MM.1S (cell line): ENCODE results near the gene BCDIN3D.
"Not testable (repeated sequence)": the region's sequence is repeated elsewhere in the genome, so short reads cannot be mapped to it uniquely, and the experiment has no call there.

Source experiments
- DNase-seq: peaks from one replicate; pipeline ENCODE4 v3.0.0-alpha.2; 2015
- H2AFZ ChIP-seq: fragments of 300-600 bp; sonication (generic); 2 replicates; pipeline ENCODE4 v1.6.0; 2016; ENCODE audit warnings: antibody characterized with exemption, low read length
- H3F3A ChIP-seq: fragments of 300-600 bp; sonication (generic); 2 replicates; pipeline ENCODE4 v1.6.1; 2016; ENCODE audit warnings: mild to moderate bottlenecking, antibody characterized with exemption, low read length, moderate library complexity, mixed read lengths; ENCODE audit not compliant: insufficient read depth
- H3K27ac ChIP-seq: fragments of 300-600 bp; sonication (generic); 2 replicates; pipeline ENCODE4 v1.5.1; 2016; ENCODE audit warnings: mild to moderate bottlenecking, low read length
- H3K27me3 ChIP-seq: fragments of 300-600 bp; sonication (generic); replicated peaks from 2 replicates; pipeline ENCODE4 v1.6.0; 2016; ENCODE audit warnings: low read length; ENCODE audit not compliant: insufficient read depth
- H3K36me3 ChIP-seq: fragments of 300-600 bp; sonication (generic); replicated peaks from 2 replicates; pipeline ENCODE4 v1.6.1; 2016; ENCODE audit warnings: mild to moderate bottlenecking, low read length, mixed read lengths; ENCODE audit not compliant: insufficient read depth
- H3K4me1 ChIP-seq: fragments of 300-600 bp; sonication (generic); 2 replicates; pipeline ENCODE4 v1.6.1; 2016; ENCODE audit warnings: low read length, mixed read lengths
- H3K4me2 ChIP-seq: fragments of 300-600 bp; sonication (generic); 2 replicates; pipeline ENCODE4 v1.6.0; 2016; ENCODE audit warnings: low read depth, low read length
- H3K4me3 ChIP-seq: fragments of 300-600 bp; sonication (generic); 2 replicates; pipeline ENCODE4 v1.5.1; 2016; ENCODE audit warnings: low read length, mixed read lengths
- H3K79me2 ChIP-seq: fragments of 300-600 bp; sonication (generic); 2 replicates; pipeline ENCODE4 v1.6.1; 2016; ENCODE audit warnings: mixed run types, low read length, mixed read lengths
- H3K9ac ChIP-seq: fragments of 300-600 bp; sonication (generic); 2 replicates; pipeline ENCODE4 v1.6.1; 2016; ENCODE audit warnings: low read length, mixed read lengths
- H3K9me2 ChIP-seq: fragments of 300-600 bp; sonication (generic); replicated peaks from 2 replicates; pipeline ENCODE4 v1.6.1; 2016; ENCODE audit warnings: mild to moderate bottlenecking, low read length, mixed read lengths; ENCODE audit not compliant: insufficient read depth
- H3K9me3 ChIP-seq: fragments of 300-600 bp; sonication (generic); replicated peaks from 2 replicates; pipeline ENCODE4 v1.6.1; 2016; ENCODE audit warnings: mild to moderate bottlenecking, low read length, mixed read lengths; ENCODE audit not compliant: insufficient read depth
- H4K20me1 ChIP-seq: fragments of 300-600 bp; sonication (generic); 2 replicates; pipeline ENCODE4 v1.6.1; 2016; ENCODE audit warnings: mild to moderate bottlenecking, low read length, moderate library complexity, mixed read lengths; ENCODE audit not compliant: insufficient read depth
- CTCF ChIP-seq: fragments of 300-600 bp; sonication (generic); IDR thresholded peaks from 2 replicates; pipeline ENCODE4 v1.5.1; 2016; ENCODE audit warnings: antibody characterized with exemption, low read length, mixed read lengths
- EZH2 ChIP-seq: fragments of 300-600 bp; sonication (generic); optimal IDR thresholded peaks from 2 replicates; pipeline ENCODE3; 2017; ENCODE audit warnings: low read depth, mild to moderate bottlenecking, antibody characterized with exemption, low read length, mixed read lengths
- EZH2phosphoT487 ChIP-seq: fragments of 300-600 bp; sonication (generic); IDR thresholded peaks from 2 replicates; pipeline ENCODE4 v1.6.1; 2018; ENCODE audit warnings: antibody characterized with exemption, low read length

Gene BCDIN3D

GRCh38 chr12:49865109-49865781, 22.3 kb upstream of the BCDIN3D start:
- no peak for DNase-seq
- H3K4me1 ChIP-seq, result no peaks in the 10 kb centered on the region

GRCh38 chr12:49864798-49865090, 21.8 kb upstream of the BCDIN3D start:
- TF ChIP-seq EZH2, result no peak
- no peak for TF ChIP-seq EZH2phosphoT487
- TF ChIP-seq CTCF, result no peak
- H3K27me3 ChIP-seq, result no peaks in the 10 kb centered on the region; the same call in 1 of the 2 replicates

More at GRCh38 chr12:49865109-49865781, 22.3 kb upstream of the BCDIN3D start:
- Histone ChIP-seq H3K4me3 (no peak overlapping the region), H3K4me2 (no peak overlapping the region), H3K79me2 (no peaks in the 10 kb centered on the region), H2AFZ (no peak overlapping the region), H3F3A (no peaks in the 10 kb centered on the region), H3K9ac (no peak overlapping the region), H3K27ac (no peak overlapping the region), H4K20me1 (no peaks in the 10 kb centered on the region), H3K9me3 (no peaks in the 10 kb centered on the region), H3K9me2 (no peaks in the 10 kb centered on the region), H3K27me3 (no peaks in the 10 kb centered on the region; the same call in 1 of the 2 replicates), H3K36me3 (no peaks in the 10 kb centered on the region)
- TF ChIP-seq EZH2phosphoT487 (no peak), EZH2 (no peak), CTCF (no peak)

GRCh38 chr12:49863946-49864797, 21.3 kb upstream of the BCDIN3D start:
- Histone ChIP-seq H3K9me3 (no peaks in the 10 kb centered on the region), H3K4me3 (no peak overlapping the region), H3K9ac (no peak overlapping the region), H3K4me2 (no peak overlapping the region), H2AFZ (no peak overlapping the region), H3K4me1 (no peaks in the 10 kb centered on the region), H3K27ac (no peak overlapping the region), H3K9me2 (no peaks in the 10 kb centered on the region), H4K20me1 (no peaks in the 10 kb centered on the region), H3F3A (no peaks in the 10 kb centered on the region), H3K79me2 (no peaks in the 10 kb centered on the region), H3K36me3 (no peaks in the 10 kb centered on the region), H3K27me3 (no peaks in the 10 kb centered on the region; the same call in 1 of the 2 replicates)
- no peak for TF ChIP-seq CTCF
- no peak for TF ChIP-seq EZH2
- TF ChIP-seq EZH2phosphoT487, result no peak
- DNase-seq, result no peak

More at GRCh38 chr12:49864798-49865090, 21.8 kb upstream of the BCDIN3D start:
- Histone ChIP-seq H4K20me1 (no peaks in the 10 kb centered on the region), H3K36me3 (no peaks in the 10 kb centered on the region), H3K27ac (no peak overlapping the region), H3K9ac (no peak overlapping the region), H3K79me2 (no peaks in the 10 kb centered on the region), H2AFZ (no peak overlapping the region), H3K9me2 (no peaks in the 10 kb centered on the region), H3K4me1 (no peaks in the 10 kb centered on the region), H3K4me3 (no peak overlapping the region), H3K4me2 (no peak overlapping the region), H3K9me3 (no peaks in the 10 kb centered on the region), H3F3A (no peaks in the 10 kb centered on the region)
- no peak for DNase-seq

- not testable (repeated sequence) for H3K79me2 ChIP-seq, H4K20me1 ChIP-seq, H3K4me1 ChIP-seq, H3K9ac ChIP-seq, H3K36me3 ChIP-seq, H3K27ac ChIP-seq, H3K4me3 ChIP-seq, H2AFZ ChIP-seq, H3F3A ChIP-seq, H3K9me2 ChIP-seq, DNase-seq, H3K9me3 ChIP-seq, H3K27me3 ChIP-seq, H3K4me2 ChIP-seq
Observed at GRCh38 chr12:49860921-49861320, 18.0 kb upstream of the BCDIN3D start.

GRCh38 chr12:49855890-49856289, 13.0 kb upstream of the BCDIN3D start:
- not testable (repeated sequence) for H3K9me2 ChIP-seq, H3K9me3 ChIP-seq, H3K4me3 ChIP-seq

More at GRCh38 chr12:49855890-49856289, 13.0 kb upstream of the BCDIN3D start:
- H3K79me2 ChIP-seq, H3F3A ChIP-seq, H2AFZ ChIP-seq, DNase-seq, H3K4me1 ChIP-seq, H3K27me3 ChIP-seq, H4K20me1 ChIP-seq, H3K4me2 ChIP-seq, H3K9ac ChIP-seq, H3K27ac ChIP-seq, H3K36me3 ChIP-seq: not testable (repeated sequence)
